Measurements from ENCODE around the gene HFE. TPM values are rescaled to one million over a fixed set of nuclear protein-coding genes. Genes with fewer than 3 reads are reported as not detected.
"Not testable (repeated sequence)": the region's sequence is repeated elsewhere in the genome, so short reads cannot be mapped to it uniquely, and the experiment has no call there.

Gene HFE, protein sequence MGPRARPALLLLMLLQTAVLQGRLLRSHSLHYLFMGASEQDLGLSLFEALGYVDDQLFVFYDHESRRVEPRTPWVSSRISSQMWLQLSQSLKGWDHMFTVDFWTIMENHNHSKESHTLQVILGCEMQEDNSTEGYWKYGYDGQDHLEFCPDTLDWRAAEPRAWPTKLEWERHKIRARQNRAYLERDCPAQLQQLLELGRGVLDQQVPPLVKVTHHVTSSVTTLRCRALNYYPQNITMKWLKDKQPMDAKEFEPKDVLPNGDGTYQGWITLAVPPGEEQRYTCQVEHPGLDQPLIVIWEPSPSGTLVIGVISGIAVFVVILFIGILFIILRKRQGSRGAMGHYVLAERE
- polyA plus RNA-seq (ENCODE audit: insufficient read length): 5.9 TPM

DNA sequence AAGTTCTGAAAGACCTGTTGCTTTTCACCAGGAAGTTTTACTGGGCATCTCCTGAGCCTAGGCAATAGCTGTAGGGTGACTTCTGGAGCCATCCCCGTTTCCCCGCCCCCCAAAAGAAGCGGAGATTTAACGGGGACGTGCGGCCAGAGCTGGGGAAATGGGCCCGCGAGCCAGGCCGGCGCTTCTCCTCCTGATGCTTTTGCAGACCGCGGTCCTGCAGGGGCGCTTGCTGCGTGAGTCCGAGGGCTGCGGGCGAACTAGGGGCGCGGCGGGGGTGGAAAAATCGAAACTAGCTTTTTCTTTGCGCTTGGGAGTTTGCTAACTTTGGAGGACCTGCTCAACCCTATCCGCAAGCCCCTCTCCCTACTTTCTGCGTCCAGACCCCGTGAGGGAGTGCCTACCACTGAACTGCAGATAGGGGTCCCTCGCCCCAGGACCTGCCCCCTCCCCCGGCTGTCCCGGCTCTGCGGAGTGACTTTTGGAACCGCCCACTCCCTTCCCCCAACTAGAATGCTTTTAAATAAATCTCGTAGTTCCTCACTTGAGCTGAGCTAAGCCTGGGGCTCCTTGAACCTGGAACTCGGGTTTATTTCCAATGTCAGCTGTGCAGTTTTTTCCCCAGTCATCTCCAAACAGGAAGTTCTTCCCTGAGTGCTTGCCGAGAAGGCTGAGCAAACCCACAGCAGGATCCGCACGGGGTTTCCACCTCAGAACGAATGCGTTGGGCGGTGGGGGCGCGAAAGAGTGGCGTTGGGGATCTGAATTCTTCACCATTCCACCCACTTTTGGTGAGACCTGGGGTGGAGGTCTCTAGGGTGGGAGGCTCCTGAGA is at the start of gene HFE:
Gene HFE (plus strand): TSS at position 146 of the 832 bp plus-strand sequence. CDS start 12 bp downstream, at position 158.
- peak; percentile 86 for DNase-seq

DNA sequence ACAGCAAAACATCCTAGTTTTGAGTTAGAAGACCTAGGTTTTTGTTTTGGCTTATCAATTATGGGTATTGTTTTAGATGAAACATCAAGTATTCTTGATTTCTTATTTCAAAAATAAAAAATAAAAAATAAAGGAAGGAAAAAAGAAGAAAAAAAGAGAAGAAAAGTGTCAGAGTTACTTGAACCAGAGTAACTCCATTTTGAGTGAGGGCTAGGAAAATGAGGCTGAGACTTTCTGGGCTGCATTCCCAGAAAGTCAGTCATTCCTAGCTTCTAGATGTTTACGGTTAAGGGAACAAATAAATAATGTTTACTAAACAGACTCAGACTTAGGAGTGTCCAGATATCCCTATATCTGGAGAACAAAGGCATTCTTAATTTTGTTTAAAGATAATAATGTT is 45.3 kb upstream of the HFE start:
- DNase-seq: no peak

DNA sequence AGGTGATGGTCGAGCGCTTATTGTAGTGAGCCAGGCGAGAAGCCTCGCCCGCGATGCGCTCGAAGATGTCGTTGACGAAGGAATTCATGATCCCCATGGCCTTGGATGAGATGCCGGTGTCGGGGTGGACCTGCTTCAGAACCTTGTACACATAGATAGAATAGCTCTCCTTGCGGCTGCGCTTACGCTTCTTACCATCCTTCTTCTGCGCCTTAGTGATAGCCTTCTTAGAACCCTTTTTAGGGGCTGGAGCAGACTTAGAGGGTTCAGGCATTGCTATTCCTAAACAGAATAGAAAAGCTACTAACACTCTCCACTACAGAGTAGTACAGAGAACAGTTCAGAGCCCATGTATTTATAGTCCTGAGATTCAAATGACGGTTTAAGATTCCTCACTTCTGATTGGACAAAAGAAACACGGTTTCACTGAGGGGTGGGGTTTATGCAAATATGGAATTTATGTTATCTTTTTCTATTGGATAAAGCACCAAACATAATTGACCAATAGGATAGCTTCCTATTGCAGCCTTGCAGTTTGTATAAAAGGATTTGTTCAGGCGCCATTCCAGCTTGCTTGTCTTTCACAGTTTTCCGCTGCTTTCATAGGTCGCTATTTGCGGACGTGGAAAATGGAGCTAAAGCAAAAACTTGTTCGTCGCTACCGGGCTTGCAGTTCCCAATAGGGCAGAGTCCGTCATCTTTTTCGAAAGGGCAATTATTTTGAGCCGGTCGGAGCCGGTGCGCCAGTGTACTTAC is 43.7 kb upstream of the HFE start:
- peak; percentile 95 for DNase-seq

DNA sequence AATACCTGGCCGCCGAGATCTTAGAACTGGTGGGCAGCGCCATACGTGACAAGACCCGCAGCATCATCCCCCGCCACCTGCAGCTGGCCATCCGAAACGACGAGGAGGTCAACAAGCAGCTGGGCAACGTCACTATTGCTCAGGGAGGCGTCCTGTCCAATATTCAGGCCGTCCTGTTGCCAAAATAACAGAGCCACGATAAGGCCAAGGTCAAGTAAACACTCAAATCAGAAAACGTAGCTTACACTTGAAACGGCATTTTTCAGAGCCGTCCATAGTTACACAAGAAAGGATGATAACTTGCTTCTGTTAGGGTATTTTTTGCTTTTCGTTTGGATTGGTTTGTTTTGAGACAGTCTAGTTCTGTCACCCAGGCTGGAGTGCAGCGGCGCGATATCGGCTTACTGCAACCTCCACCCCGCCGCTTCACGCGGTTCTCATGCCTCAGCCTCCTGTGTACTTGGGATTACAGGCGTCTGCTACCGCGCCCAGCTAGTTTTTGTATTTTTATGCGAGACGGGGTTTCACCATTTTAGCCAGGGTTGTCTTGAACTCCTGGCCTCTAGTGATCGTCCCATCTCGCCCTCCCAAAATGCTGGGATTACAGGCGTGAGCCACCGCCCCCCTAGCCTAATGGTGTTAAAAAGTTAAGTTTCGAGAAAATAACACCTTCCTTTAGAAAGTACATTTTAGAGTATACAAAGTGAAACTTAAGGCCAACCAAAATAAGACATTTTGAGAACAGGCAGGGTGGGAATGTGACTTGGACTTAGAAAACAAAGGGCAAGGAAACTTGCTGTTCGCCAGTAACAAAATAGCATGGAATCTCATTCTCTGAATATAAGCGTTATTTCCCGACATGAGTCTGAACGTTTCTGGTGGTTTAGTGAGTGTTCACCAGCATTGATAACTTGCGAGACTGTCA is 42.8 kb upstream of the HFE start:
- no peak for DNase-seq

DNA sequence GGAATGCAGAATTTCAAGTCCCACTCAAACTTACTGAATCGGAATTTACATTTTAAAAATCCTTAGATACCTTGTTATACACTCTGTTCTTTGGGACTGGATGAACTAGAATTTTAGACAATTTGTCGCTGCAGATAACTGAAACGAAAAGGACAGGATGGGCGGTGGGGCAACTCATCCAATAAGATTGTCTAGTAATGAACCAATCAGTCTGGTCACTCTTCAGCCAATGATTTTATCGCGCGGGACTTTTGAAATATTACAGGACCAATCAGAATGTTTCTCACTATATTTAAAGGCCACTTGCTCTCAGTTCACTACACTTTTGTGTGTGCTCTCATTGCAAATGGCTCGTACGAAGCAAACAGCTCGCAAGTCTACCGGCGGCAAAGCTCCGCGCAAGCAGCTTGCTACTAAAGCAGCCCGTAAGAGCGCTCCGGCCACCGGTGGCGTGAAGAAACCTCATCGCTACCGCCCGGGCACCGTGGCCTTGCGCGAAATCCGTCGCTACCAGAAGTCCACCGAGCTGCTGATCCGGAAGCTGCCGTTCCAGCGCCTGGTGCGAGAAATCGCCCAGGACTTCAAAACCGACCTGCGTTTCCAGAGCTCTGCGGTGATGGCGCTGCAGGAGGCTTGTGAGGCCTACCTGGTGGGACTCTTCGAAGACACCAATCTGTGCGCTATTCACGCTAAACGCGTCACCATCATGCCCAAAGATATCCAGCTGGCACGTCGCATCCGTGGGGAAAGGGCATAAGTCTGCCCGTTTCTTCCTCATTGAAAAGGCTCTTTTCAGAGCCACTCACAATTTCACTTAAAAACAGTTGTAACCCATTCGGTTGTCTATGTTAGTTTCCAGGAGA is 41.9 kb upstream of the HFE start:
- peak; percentile 90 for DNase-seq

DNA sequence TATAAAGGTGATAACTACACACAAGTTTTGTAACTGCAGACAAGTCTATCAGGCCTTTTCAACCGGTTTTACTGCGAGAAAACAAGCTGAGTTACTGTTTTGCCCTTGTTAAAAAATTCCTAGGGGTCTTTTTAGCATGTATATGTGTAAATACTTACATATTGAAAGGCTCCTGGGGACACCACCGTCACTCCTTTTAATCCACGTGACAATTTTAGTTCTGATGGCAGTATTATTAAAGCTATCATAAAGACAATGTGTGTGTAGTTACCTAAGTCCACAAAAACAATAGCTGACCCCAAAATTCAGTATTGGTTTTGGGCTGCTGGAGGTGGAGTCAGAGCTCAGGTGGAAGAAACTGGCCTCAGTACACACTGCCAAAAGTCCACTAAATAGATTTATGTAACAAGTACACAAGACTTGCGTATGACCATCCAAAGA is 41.3 kb upstream of the HFE start:
- DNase-seq: no peak

DNA sequence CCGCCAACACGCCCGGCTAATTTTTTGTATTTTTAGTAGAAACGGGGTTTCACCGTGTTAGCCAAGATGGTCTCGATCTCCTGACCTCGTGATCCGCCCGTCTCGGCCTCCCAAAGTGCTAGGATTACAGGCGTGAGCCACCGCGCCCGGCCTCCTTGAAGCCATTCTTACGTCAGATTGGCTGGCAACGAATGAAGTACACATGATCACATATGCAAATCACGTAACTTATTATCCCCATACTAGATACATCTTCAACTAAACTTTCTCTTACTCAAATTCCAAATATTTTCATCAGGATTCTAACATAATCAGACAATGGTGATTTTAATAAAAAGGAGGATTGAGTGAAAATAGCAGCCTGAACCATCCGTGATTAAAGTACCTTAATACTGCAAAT is 39.9 kb upstream of the HFE start:
- not testable (repeated sequence) for DNase-seq

DNA sequence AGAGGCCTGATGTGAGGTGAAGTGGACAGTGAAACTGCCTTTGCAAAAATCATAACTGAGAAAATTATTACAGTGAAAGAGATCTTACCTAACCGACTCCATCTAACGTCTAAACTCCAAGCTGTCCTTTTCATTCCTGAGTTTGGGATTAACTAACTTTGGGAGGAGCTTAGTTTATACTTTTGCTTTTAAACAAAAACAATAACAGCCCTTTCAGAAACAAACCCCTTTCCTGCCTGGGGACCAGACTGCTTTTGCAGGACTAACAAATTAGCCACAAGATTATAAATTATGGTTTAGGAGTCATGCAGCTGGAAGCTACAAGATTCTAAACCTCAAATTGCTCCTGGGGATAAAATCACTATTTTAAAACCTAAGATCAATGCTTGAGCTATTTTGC is 38.6 kb upstream of the HFE start:
- DNase-seq: no peak

- no peak for DNase-seq
Observed at GRCh38 chr6:26051665-26052310, 35.4 kb upstream of the HFE start.

GRCh38 chr6:26052762-26053250 is 34.4 kb upstream of the HFE start:
- DNase-seq: not testable (repeated sequence)

DNA sequence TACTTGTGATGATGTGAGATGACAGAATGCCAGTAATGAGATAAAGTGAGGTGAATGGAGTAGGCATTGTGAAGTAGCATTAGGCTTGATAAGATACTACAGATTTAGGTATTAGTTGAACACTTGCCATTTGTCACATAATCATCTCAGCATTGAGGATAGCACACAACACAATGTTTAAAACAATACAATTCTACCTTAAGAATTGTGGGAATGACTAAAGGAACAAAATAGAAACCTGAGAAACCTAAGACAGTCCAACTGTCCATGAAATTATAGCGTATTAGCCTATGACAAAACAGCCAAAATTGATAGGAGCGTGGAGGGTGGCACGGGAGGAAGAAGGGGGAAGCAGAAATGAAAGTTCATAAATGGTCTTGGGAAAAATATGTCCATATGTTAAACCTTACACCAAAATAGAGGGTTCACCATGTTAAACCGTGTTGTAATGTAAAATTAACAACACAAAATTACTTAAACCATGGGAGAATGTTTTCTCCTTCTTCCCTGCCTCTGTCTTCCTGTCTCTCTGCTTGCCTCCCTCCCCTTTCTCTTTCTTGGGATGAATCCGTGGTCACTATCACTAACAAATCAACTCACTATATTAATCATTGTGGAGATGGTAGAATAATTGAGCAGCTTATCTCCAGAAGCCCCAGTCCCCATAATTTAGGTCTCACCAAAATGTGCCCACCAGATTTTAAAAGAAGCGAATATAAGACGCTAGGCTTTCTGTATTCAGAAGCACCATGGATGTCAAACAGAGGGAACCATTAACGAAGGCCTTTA is 33.0 kb upstream of the HFE start:
- DNase-seq: peak; percentile 44

DNA sequence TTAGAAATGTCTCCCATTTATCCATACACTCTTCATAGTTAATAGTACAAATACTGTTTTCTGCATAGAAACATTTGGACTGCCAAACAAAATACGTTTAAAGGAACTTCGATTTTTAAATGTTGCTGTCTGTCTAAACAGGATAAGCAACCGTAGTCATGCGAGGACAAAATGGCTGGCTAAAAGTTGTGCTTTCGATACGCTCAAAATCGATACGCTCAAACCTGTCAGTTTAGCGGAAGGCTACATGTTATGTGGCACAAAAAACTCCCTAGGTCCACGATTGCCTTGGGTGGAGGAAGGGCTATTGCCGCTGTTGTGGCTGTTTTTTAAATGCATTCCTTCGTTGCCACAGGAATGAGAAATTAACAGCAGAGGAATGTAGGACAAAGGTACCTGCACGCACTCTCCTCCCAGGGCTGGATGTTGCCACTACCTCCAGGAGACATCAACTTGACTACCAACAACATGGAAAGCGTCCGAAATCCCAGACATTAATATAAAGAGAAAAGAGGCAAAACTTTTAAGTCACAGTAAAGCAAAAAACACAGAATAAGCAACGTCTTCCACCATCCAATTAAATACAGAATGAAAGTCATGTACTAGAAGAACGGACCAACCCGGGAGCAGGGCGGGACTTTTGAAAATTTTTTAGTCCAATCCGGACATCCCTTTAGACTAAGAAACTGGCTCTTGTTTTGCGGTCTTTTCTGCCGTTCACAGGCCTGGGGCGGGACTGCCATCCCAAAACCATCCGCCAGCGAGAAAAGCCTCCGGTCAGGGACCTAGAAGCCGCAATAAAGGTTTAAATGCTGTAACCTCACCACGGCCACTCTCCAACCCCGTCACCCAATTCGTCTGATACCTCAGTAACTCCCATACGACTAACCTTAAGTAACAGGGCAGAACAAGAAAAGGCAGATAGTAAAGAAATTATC is 32.2 kb upstream of the HFE start:
- peak; percentile 93 for DNase-seq

DNA sequence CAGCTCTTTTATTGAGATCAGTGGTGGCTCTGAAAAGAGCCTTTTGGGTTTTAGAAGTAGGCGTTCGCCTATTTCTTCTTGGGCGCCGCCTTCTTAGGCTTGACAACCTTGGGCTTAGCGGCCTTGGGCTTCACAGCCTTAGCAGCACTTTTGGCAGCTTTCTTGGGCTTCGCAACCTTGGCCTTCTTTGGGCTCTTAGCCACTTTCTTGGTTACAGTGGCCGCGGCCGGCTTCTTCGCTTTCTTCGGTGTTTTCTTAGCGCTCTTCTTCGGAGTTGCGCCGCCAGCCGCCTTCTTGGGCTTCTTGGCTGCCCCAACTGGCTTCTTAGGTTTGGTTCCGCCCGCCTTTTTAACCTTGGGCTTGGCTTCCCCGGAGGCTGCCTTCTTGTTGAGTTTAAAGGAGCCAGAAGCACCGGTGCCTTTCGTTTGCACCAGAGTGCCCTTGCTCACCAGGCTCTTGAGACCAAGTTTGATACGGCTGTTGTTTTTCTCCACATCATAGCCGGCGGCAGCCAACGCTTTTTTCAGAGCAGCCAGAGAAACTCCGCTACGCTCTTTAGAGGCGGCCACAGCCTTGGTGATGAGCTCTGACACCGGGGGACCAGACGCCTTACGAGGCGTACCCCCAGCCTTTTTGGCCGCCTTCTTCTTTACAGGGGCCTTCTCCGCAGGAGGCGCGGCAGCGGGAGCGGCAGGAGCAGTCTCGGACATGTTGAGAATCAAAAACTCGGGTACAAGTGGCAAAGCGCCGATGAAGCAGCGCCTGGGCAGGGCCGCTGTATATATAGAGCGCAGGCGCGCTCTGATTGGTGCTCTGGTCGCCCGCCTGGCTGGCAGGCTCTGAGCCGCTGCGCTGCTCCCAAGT is 31.3 kb upstream of the HFE start:
- DNase-seq: peak; percentile 96

DNA sequence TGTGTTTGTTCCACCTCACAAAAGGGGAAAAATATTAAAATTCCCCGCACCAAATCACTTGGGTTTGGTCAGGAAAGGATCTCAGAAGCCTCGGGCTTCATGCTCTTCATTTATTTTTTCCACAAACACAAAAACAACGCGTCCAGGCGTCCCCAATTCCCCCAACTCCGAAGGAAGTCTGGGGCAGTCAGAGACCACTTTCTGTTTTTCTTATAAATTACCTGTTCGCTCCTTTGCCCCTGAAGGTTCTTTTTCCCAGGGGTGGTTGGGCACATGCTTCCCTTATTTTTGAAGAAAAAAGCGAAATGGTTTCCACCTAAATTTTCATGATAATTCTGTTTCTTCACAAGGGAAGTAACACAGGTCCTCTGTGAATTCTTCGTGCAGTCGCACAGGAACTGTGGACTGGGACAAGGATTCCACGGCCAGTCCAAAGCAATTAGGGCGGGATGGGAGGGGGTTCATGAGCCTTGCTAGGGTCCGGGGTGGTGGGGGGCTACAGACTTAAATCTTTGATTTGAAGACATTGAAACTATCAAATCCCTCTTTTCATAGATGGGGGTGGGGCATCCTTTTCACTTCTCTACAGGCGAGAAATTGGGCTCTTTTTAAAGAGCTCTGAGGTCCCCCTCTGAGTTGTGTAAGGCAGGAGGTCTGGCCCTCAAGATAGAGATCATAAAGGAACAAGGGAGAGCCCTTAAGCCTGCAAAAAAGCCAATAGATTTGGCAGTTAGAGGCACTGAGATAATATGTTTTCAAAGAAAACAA is 30.5 kb upstream of the HFE start:
- peak; percentile 52 for DNase-seq

DNA sequence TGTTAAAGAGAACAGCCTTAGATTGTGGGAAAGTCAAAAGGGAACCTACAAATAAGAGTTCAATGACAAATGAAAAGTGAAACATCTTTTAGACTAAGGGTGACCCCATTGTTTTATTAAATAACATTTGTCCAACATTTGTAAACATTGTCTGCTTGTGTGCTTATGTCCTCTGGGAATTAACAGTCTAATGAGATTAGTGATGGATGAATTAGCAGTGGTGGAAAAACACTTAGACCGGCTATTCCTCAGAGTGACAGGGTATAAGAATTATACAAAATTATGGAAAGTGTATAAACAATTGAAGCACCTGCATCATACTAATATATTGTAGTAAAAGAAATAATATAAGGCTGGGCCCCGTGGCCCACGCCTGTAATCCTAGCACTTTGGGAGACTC is 29.3 kb upstream of the HFE start:
- DNase-seq: no peak

DNA sequence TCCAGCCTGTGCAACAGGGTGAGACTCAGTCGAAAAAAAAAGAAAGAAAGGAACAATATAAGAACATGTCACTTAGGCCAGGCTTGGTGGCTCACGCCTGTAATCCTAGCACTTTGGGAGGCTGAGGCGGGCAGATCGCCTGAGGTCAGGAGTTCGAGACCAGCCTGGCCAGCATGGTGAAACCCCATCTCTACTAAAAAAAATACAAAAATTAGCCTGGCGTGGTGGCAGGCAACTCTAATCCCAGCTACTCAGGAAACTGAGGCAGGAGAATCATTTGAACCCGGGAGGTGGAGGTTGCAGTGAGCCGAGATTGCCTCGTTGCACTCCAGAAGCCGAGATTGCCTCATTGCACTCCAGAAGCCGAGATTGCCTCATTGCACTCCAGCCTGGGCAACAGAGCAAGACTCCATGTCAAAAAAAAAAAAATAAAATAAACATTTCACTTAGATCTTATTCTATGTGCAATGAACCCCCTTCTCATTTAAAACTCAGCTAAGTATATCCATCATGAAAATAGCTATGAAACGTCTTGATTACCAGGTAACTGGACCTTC is 28.7 kb upstream of the HFE start:
- DNase-seq: not testable (repeated sequence)
